Activated CD4-positive, alpha-beta T cell treated with anti-CD3 and anti-CD28 coated beads, Interleukin-2, Interleukin-4, amounts not matched to agents 100 ng/mL and 50 ng/mL, durations not matched to agents 16 hours and 8 hours (primary cell): Measurements from ENCODE around the gene RPL39L.
"Not testable (repeated sequence)": the region's sequence is repeated elsewhere in the genome, so short reads cannot be mapped to it uniquely, and the experiment has no call there.

ENCODE experiments used
- DNase-seq: peaks from one replicate; pipeline ENCODE4 v3.0.0-alpha.2; 2020; ENCODE audit warnings: low spot score

Gene RPL39L

DNA sequence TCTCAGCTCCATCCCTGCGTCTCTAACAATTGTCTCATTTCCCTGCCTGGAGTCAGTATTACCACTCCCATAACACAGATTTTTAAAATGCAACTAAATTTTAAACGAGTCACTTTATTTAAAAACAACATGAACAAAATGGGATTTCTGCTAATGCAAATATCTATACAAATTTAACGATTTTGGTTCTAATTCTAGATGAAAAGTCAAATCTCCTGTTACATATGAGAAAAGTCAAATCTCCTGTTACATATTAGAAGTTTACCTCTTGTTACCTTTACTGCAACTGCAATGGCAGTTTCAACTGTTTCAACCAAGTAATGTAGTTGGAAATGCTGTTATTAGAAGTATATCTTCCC, 578 bp upstream of the RPL39L start:
- DNase-seq: no peak

DNA sequence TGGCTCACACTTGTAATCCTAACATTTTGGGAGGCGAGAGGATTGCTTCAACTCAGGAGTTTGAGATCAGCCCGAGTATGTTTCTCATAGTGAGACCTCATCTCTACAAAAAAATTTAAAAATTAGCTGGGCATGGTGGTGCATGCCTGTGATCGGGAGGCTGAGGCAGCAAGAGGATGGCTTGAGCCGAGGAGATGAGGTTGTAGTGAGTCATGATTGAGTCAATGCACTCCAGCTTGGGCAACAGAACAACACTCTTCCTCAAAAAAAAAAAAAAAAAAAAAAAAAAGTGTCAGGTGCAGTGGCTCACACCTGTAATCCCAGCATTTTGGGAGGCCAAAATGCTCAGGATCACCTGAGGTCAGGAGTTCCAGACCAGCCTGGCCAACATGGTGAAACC, 2.4 kb downstream of the RPL39L start:
- DNase-seq: peak; percentile 51

GRCh38 chr3:187136337-187136736, 3.0 kb downstream of the RPL39L start:
- no peak for DNase-seq

DNA sequence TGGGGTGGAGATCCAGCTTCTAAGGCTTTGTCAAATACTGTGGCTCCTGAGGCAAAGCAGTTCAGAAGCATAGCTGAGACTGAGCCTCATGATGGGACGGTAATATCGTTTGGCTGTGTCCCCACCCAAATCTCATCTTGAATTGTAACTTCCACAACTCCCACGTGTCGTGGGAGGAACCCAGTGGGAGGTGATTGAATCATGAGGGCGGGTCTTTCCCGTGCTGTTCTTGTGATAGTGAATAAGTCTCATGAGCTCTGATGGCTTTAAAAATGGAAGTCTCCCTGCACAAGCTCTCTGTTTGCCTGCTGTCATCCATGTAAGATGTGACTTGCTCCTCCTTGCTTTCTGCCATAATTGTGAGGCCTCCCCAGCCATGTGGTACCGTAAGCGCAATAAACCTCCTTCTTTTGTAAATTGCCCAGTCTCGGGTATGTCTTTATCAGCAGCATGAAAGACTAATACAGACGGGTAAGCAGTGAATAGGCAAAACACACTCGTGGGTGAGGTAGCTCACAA, 4.1 kb downstream of the RPL39L start:
- not testable (repeated sequence) for DNase-seq

DNA sequence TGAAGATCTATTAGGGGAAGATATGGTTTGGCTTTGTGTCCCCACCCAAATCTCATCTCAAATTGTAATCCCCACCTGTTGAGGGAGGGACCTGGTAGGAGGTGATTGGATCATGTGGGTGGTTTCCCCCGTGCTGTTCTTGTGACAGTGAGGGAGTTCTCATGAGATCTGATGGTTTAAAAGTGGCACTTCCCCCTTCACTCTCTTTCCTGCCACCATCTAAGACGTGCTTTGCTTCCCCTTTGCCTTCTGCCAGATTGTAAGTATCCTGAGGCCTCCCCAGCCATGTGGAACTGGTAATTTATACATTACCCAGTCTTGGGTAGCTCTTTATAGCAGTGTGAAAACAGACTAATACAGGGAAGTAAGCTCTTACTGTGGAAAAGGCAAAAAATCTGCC, 6.1 kb downstream of the RPL39L start:
- not testable (repeated sequence) for DNase-seq

DNA sequence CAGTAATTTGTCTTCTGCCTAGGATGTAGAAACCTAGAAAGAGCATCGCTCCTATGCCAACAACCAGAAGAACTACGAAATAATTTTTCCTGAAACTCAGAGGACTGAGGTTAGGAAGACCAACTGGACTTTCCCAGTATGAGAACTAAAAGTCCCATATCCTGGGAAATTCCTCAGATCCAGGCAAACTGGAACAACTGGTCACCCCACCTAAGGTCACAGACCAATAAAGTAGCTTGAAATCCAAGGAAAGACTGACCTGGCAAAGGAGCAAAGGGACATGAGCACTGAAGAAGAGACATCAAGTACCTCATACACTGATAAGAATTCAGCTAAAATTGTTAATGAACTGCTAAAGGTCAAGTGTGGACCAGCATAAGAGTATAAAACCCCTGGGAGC, 6.6 kb downstream of the RPL39L start:
- DNase-seq: no peak

DNA sequence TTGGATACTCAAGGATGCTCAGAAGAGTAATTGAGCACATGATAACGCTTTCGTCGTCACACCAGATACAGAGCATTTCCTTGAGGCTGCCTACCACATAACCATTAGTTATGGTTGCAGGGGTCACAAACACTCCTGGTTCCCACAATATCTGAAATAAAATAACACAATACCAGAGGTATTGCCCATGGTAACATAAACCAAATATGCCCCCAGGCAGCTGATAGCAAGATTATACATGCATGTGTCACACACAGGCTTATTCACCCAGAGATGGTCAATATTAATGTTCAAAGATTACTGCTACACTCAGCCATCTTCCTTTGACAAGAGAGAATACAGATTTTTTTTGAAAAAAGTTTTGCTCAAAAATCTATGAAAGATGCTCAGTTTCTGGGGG, 7.3 kb downstream of the RPL39L start:
- no peak for DNase-seq

GRCh38 chr3:187130346-187131066, 8.8 kb downstream of the RPL39L start:
- DNase-seq: peak; percentile 80

DNA sequence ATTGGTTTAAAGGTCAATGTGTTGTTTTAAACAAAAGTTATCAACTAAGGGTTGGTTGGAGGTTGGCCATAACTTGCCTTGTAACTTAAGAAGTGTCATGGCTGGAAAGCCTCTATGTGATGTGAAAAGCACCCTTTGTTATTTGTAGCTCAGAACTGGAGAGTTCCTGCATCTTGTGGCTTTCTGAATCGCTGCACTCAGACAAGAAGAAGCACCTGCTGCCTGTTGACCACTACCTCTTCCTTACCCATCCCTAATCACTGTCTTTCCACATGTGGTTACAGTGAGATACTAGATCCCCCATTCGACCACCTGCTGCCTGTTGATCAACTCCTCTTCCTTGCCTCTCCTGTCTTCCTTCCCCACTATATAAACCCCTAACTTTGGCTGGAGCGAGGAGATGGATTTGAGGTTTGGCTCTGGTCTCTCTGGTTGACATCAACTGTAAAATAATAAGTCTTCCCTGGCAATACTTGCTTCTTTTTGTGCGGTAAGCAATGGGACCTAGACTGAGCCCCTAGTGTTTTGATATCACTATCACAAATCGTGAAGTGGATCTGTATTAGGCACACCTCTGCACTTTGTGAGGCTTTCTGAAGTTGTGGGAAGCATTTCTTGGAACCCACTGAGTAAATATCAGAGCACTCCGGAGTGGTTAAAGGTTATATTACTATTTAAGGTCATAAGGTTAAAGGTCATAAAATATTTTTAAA, 13.8 kb downstream of the RPL39L start:
- DNase-seq: no peak

GRCh38 chr3:187122261-187122660, 17.0 kb downstream of the RPL39L start:
- DNase-seq: no peak

GRCh38 chr3:187120326-187120725, 19.0 kb downstream of the RPL39L start:
- no peak for DNase-seq

- DNase-seq: no peak
Measured at GRCh38 chr3:187114511-187114910, 24.8 kb downstream of the RPL39L start.

GRCh38 chr3:187112934-187113793, 26.1 kb downstream of the RPL39L start:
- DNase-seq: peak; percentile 50

DNA sequence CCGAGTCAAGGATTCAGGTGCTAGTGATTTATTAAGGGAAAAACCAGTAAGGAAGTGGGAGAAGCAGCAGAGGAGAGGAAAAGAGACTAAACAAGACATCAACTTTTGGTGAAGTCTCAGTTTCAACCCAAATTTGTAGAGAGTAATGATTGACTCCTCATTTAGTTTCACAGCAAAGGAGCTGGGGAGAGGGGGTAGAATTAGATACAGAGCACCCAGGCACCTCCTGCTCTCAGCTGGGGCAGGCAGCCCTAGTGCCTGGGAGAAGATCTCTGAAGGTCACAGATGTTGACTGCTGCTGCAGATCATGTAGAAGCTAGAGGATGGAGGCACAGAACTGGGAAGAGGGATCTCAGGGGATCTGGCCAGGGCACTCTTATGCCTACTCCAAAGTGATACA, 29.1 kb downstream of the RPL39L start:
- DNase-seq: no peak

DNA sequence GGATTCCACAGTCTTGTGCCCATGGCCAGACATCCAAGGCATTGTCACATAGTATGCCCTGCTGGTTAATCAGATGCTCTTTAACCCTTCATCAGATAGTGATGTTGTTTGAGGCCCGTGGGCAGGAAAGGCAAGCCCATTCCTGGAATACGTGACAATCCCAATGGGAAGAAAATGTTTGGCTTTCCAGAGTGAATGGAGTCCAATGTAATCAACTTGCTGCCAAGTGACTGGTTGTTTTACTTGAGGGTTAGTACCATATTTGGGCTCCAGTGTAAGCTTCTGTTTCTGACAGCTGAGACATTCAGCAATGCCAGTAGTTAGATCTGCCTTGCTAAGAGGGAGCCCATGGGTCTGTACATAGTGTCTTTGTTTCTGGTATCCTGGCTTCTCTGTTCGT, 31.3 kb downstream of the RPL39L start:
- no peak for DNase-seq

DNA sequence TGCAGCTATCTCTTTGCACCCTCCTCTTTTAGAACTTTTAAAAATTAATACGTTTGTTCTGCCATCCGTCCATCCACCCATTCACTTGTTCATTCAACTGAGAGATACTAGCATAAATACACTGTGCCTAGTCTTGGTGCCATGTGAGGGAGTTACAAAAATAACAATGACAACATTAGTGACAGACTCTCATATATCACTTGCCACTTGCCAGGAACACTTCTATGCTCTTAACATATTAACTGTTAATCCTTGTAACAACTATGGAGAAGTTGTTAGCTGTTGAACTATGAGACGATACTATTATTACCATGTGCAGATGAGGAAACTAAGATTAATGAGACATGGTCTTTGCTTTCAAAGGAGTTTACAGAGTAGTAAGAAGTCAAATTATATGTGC, 33.6 kb downstream of the RPL39L start:
- DNase-seq: no peak

GRCh38 chr3:187104933-187105332, 34.4 kb downstream of the RPL39L start:
- peak; percentile 38 for DNase-seq

- no peak for DNase-seq
Measured at GRCh38 chr3:187104342-187104741, 35.0 kb downstream of the RPL39L start.

DNA sequence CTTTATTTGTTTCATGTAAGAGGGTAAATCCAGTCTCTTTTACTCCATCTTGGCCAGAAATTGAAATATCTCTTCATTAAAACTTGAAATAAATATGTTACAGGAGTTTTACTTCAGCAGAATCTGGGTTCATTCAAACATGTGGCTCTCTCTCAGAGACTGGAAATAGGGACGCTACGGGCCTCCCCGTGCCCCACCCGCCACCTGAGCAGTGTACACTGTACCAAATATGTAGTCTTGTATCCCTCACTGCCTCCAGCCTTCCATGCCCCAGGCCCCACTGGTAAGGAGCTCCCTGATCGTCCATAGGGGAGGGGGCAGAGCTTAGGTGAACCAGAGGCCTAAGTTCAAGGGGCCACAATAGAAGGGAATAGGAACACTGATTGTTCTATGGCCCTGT, 36.0 kb downstream of the RPL39L start:
- no peak for DNase-seq

DNA sequence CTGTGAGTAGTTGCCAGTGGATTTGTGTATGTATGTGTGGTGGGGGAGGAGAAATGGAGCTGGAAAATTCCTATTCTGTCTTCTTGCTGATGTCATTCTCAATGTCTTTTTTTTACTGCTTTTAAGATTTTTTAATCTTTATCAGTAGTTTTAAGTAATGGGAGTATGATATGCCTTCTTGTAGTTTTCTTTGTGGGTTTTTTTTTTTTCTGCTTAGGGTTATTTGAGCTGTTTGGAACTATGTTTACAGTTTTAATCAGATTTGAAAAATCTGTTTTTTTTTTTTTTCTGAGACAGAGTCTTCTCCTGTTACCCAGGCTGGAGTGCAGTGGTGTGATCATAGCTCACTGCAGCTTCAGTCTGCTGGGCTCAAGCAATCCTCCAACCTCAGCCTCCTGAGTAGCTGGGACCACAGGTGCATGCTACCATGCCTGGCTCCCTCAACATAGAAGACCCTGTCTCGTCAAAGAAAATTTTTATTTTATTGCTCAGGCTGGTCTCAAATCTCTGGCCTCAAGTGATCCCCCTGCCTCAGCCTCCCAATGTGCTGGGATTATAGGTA, 37.1 kb downstream of the RPL39L start:
- DNase-seq: no peak

GRCh38 chr3:187101184-187102072, 37.9 kb downstream of the RPL39L start:
- peak; percentile 34 for DNase-seq
